Fibroblast of the aortic adventitia (primary cell): Measurements from ENCODE around the gene BEX3. TPM values are rescaled to one million over a fixed set of nuclear protein-coding genes. Genes with fewer than 3 reads are reported as not detected.

Experiments used
- DNase-seq: peaks from one replicate; pipeline ENCODE4 v3.0.0-alpha.2; 2010; ENCODE audit warnings: low read depth
- H3K4me3 ChIP-seq: 2 replicates; pipeline ENCODE4 v1.5.1; 2011; ENCODE audit warnings: low read depth, mild to moderate bottlenecking, control low read depth, low read length, moderate library complexity
- total RNA-seq: library from RNA; depleted of rRNA; stranded (reverse); fragments of >200 nt; gene quantifications from 2 replicates; pipeline ENCODE4 v1.2.3, GENCODE V29; 2012; ENCODE audit warnings: low replicate concordance
- TF ChIP-seq, protein P1 (sequence below): IDR thresholded peaks from 2 replicates; pipeline ENCODE4 v1.5.1; 2011; ENCODE audit warnings: mild to moderate bottlenecking, low read length, control low read depth, inconsistent platforms; ENCODE audit not compliant: insufficient read depth

BEX3 gene
- total RNA-seq, 1 donor: 222 TPM

GRCh38 chrX:103396186-103396585 lies 19.8 kb downstream of the BEX3 start:
- TF ChIP-seq, protein P1, sequence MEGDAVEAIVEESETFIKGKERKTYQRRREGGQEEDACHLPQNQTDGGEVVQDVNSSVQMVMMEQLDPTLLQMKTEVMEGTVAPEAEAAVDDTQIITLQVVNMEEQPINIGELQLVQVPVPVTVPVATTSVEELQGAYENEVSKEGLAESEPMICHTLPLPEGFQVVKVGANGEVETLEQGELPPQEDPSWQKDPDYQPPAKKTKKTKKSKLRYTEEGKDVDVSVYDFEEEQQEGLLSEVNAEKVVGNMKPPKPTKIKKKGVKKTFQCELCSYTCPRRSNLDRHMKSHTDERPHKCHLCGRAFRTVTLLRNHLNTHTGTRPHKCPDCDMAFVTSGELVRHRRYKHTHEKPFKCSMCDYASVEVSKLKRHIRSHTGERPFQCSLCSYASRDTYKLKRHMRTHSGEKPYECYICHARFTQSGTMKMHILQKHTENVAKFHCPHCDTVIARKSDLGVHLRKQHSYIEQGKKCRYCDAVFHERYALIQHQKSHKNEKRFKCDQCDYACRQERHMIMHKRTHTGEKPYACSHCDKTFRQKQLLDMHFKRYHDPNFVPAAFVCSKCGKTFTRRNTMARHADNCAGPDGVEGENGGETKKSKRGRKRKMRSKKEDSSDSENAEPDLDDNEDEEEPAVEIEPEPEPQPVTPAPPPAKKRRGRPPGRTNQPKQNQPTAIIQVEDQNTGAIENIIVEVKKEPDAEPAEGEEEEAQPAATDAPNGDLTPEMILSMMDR: no peak
- DNase-seq: peak; percentile 18
- H3K4me3 ChIP-seq: no peak overlapping the region

DNA sequence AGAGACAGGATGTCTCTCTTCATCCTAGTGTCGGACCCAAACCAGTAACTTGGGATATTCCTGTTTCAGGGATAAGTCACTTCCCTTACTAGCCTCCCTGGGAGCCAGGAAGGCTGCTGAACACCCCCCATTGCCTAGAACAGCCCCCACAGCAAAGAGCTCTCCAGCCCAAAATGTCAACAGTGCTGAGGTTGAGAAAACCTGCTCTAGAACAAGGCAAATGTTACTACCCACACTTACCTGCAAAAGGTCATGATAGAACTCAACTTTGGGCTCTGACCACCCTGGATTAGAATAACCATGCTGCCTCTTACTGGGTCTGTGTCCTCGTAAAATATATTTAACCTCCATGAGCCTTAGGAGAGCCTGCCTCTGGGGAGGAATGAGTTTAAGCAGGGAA lies 20.3 kb downstream of the BEX3 start:
- no peak for DNase-seq
- TF ChIP-seq, protein P1: no peak
- H3K4me3 ChIP-seq: no peak overlapping the region

DNA sequence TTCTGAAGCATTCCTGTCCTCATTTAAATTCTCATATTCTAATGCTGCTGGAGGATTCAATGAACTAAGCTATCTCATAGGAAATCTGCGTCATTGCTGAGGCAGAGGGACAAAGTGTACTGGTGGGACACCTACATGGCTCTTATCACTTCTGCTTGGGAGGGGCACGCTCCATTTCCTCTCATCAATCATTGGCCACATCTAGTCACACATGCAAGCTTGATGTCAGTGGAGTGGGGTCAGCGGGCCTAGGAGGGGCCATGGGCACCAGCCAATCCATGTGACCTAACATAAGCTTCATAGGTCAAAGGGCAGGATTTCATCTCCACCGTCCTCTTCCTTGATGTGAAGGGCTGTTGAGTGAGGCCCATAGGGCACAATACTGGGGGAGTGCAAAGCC lies 21.4 kb downstream of the BEX3 start:
- DNase-seq: no peak
- TF ChIP-seq, protein P1: no peak
- H3K4me3 ChIP-seq: no peak overlapping the region

GRCh38 chrX:103398421-103398864 lies 22.1 kb downstream of the BEX3 start:
- H3K4me3 ChIP-seq: no peak overlapping the region
- TF ChIP-seq, protein P1: no peak
- peak; percentile 80 for DNase-seq

DNA sequence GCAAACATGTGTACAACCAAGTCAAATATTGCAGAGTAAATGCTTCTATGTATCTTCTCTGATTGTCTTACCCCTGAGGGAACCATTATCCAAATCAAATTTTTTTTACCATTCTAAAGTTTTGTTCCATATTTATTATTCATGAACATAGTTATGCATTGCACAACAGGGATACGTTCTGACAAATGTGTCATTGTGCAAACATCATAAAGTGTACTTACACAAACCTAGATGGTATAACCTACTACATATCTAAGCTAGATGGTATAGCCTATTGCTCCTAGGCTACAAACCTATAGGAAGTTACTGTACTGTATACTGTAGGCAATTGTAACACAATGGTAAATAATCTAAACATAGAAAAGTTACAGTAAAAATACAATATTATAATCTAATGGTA lies 23.4 kb downstream of the BEX3 start:
- no peak overlapping the region for H3K4me3 ChIP-seq
- no peak for DNase-seq
- TF ChIP-seq, protein P1: no peak

- no peak for DNase-seq
- TF ChIP-seq, protein P1: no peak
- no peak overlapping the region for H3K4me3 ChIP-seq
Measured at GRCh38 chrX:103400931-103401330, 24.6 kb downstream of the BEX3 start.

- TF ChIP-seq, protein P1: no peak
- peak; percentile 89 for DNase-seq
- H3K4me3 ChIP-seq: peak overlapping the region; percentile 70
Measured at GRCh38 chrX:103404231-103405008, 28.1 kb downstream of the BEX3 start.
